Erythroblast (primary cell): ENCODE measurements around the gene EP400.

Source experiments
- GATA1 ChIP-seq: IDR thresholded peaks from 2 replicates; pipeline ENCODE4 v1.6.1; 2011; ENCODE audit warnings: low read depth, mild to moderate bottlenecking, control low read depth, low read length, moderate library complexity
- POLR2A ChIP-seq: IDR thresholded peaks from 2 replicates; pipeline ENCODE4 v1.6.1; 2011; ENCODE audit warnings: mild to moderate bottlenecking, low read length

- TF ChIP-seq POLR2A (no peak), GATA1 (no peak)
Observed at GRCh38 chr12:132109741-132110140, 160.0 kb downstream of the EP400 start.
